Right lobe of liver (tissue), 6 donors: ENCODE measurements around the gene SPINT1. TPM values are rescaled to one million over a fixed set of nuclear protein-coding genes. Genes with fewer than 3 reads are reported as not detected.

Experiments
- ATAC-seq, 4 donors: fragments of 200-7000 bp; cut with Tn5 transposase; one replicate each; pipeline ENCODE4 v1.9.1; 2020; ENCODE audit warnings: mild to moderate bottlenecking in 4 of 4, moderate library complexity in 4 of 4
- DNase-seq, 3 donors: peaks; one replicate each; pipeline ENCODE4 v3.0.0-alpha.2; 2020
- H3K27ac ChIP-seq, 3 donors: fragments of 200-600 bp; one replicate each; pipeline ENCODE4 v1.8.0; 2022
- H3K27me3 ChIP-seq, 2 donors: fragments of 200-600 bp; one replicate each; pipeline ENCODE4 v1.8.0; 2022
- H3K36me3 ChIP-seq, 4 donors: fragments of 200-600 bp; sonication (generic) in 1 of 4; one replicate each; pipeline versions ENCODE4 v1.5.1 to v1.8.0; 2017 to 2022; ENCODE audit warnings: control low read depth in 1 of 4
- H3K4me1 ChIP-seq, 4 donors: fragments of 200-600 bp; sonication (generic) in 1 of 4; one replicate each; pipeline versions ENCODE4 v1.5.1 to v1.8.0; 2017 to 2022; ENCODE audit warnings: control low read depth in 1 of 4
- H3K4me3 ChIP-seq, 3 donors: fragments of 200-600 bp; one replicate each; pipeline ENCODE4 v1.8.0; 2022
- H3K9me3 ChIP-seq, 4 donors: fragments of 200-600 bp; sonication (generic) in 1 of 4; one replicate each; pipeline versions ENCODE4 v1.5.1 to v1.8.0; 2017 to 2022; ENCODE audit warnings: control low read depth in 1 of 4
- CTCF ChIP-seq, 4 donors: fragments of 200-600 bp in 3 of 4; fragments of 450-650 bp in 1 of 4; IDR thresholded peaks; one replicate each; pipeline versions ENCODE4 v1.5.1 to v1.8.0; 2016 to 2022; ENCODE audit warnings: antibody characterized with exemption in 4 of 4, mild to moderate bottlenecking in 2 of 4
- POLR2A ChIP-seq: fragments of 450-650 bp; IDR thresholded peaks from one replicate; pipeline ENCODE4 v1.6.1; 2017; ENCODE audit warnings: antibody characterized with exemption, mild to moderate bottlenecking
- WGBS: methylation state at CpG from one replicate; pipeline ENCODE4 v1.1.6; 2018; ENCODE audit warnings: low coverage, low lambda C conversion rate; ENCODE audit not compliant: insufficient coverage; ENCODE audit errors: missing lambda C conversion rate; 5-methylcytosine and 5-hydroxymethylcytosine counted together
- intact Hi-C, 2 donors: fragments of 100-400 bp; cut with DNase I; formaldehyde crosslinking; loops; one replicate each; pipeline versions ENCODE4 v1.11.2 to v1.14.1; 2022
- small RNA-seq, 2 experiments: library from RNA; depleted of rRNA; stranded (forward); fragments of <200 nt; gene quantifications; one replicate each; pipeline ENCODE3, GENCODE V24; 2016
- total RNA-seq, 6 experiments: library from RNA; depleted of rRNA in 2 of 6; stranded (reverse); fragments of >200 nt in 2 of 6; fragmentation: NEBNext Ultra II Directional in 3 of 6; extraction: Animal tissue kit (Norgen Biotek cat#: 25700) in 3 of 6; gene quantifications; one replicate each; pipeline versions ENCODE4 v1.1.0 to v1.2.4, GENCODE V29; 2016 to 2023
- donor health status: DM: no; HTN: yes; CAD: no.
- donor health status: DM: no; HTN: no; CAD: no.
- donor health status: DM: no; HTN: no; CAD: no.
- donor health status: DM: no; HTN: yes; CAD: no.
- donor health status: DM: no; HTN: yes; CAD: no.

SPINT1 gene
- total RNA-seq, 6 experiments from 2014 or later = 1.1 to 7.9 (median 3.0) TPM

GRCh38 chr15:40906091-40906990 is 62.5 kb downstream of the SPINT1 start:
- no peaks in the 10 kb centered on the region for H3K9me3 ChIP-seq
- peaks cover 0 to 11% (median 6%) of the 10 kb centered on the region in 4 donors for H3K36me3 ChIP-seq
- 3% methylated on average over 5 of the region's 36 CpGs for WGBS
- ATAC-seq (peak; percentile 71 to 87 (median 75)), DNase-seq (peak; percentile 90 to 94 (median 94))
- intact Hi-C loops = loop anchor here (10.0 kb wide), 3 partner anchors 108 to 278 kb away; no protein-coding TSS in a partner anchor
- H3K27me3 ChIP-seq = no peaks in the 10 kb centered on the region
- H3K4me1 ChIP-seq = peaks cover 0 to 69% (median 28%) of the 10 kb centered on the region in 4 donors
- H3K4me3 ChIP-seq = peak overlapping the region; percentile 31 to 38 (median 32)
- H3K27ac ChIP-seq = peak overlapping the region; percentile 71 to 98 (median 95)
- TF ChIP-seq CTCF (IDR thresholded peaks at IDR 0.05) (peak; percentile 88 to 96 (median 92)), POLR2A (peak; percentile 61)

- intact Hi-C loops = loop anchor here (10.0 kb wide), 3 partner anchors 108 to 278 kb away; no protein-coding TSS in a partner anchor
- no peak for TF ChIP-seq CTCF (IDR thresholded peaks at IDR 0.05)
- no peak for TF ChIP-seq POLR2A
- peak; percentile 69 to 84 (median 81) for DNase-seq
- Histone ChIP-seq H3K36me3 (peaks cover 0 to 11% (median 6%) of the 10 kb centered on the region in 4 donors), H3K27me3 (no peaks in the 10 kb centered on the region), H3K9me3 (no peaks in the 10 kb centered on the region), H3K4me3 (peak overlapping the region; percentile 31 to 38 (median 32)), H3K4me1 (peaks cover 0 to 77% (median 33%) of the 10 kb centered on the region in 4 donors), H3K27ac (peak overlapping the region; percentile 71 to 98 (median 95))
- WGBS = 6% methylated on average over 6 of the region's 22 CpGs
- peak in 3 of 4 donors; percentile 3 to 23 (median 13) for ATAC-seq
Observed at GRCh38 chr15:40906991-40907802, 63.3 kb downstream of the SPINT1 start.

Small RNA genes lying within 50 kb of the gene (small RNA-seq; reads per million reads assigned to genes)
- 0 reads per million in 2 experiments for gene AC025166.1

Other genes starting within 250 kb of the SPINT1 start
- gene KNL1, start 249.8 kb upstream of the SPINT1 start, total RNA-seq = 1 to 10 TPM; 1.6 to 9.6 (median 3.6) TPM
- 1 to 10 TPM in 2 of 6 experiments, under 1 TPM in 2, not detected in 2; 0.66 to 1.7 (median 1.1) TPM for gene RAD51, start 148.9 kb upstream of the SPINT1 start, total RNA-seq
- gene RMDN3, start 88.8 kb upstream of the SPINT1 start, total RNA-seq = 10 to 100 TPM; 25.3 to 38.5 (median 29.5) TPM
- gene GCHFR, start 80.0 kb upstream of the SPINT1 start, total RNA-seq = 100 to 1,000 TPM in 2 of 6 experiments, 10 to 100 TPM in 4; 65.4 to 181 (median 82.0) TPM
- 1 to 10 TPM in 2 of 6 experiments, under 1 TPM in 4; 0.51 to 1.6 (median 0.83) TPM for gene C15orf62, start 74.1 kb upstream of the SPINT1 start, total RNA-seq
- gene ZFYVE19, start 37.0 kb upstream of the SPINT1 start, total RNA-seq = 10 to 100 TPM; 11.5 to 49.3 (median 19.5) TPM
- gene DNAJC17, start 36.6 kb upstream of the SPINT1 start, total RNA-seq = 10 to 100 TPM in 5 of 6 experiments, 1 to 10 TPM in 1; 7.8 to 23.7 (median 17.7) TPM
- not detected for gene PPP1R14D, start 15.3 kb upstream of the SPINT1 start, total RNA-seq
- gene RHOV, start 30.2 kb downstream of the SPINT1 start, total RNA-seq = not detected
- 10 to 100 TPM in 5 of 6 experiments, 1 to 10 TPM in 1; 8.4 to 24.7 (median 12.9) TPM for gene VPS18, start 50.4 kb downstream of the SPINT1 start, total RNA-seq
- 1 to 10 TPM; 2.9 to 8.7 (median 4.2) TPM for gene DLL4, start 85.3 kb downstream of the SPINT1 start, total RNA-seq
- 10 to 100 TPM in 2 of 6 experiments, 1 to 10 TPM in 1, under 1 TPM in 3; 0.22 to 11.6 (median 0.97) TPM for gene CHAC1, start 109.4 kb downstream of the SPINT1 start, total RNA-seq